ENCODE measurements around the gene ZDHHC7. TPM values are rescaled to one million over a fixed set of nuclear protein-coding genes. Genes with fewer than 3 reads are reported as not detected.

The ZDHHC7 gene
- total RNA-seq, 2 donors from 2014 or later, result 64.6 TPM

- Histone ChIP-seq H3K4me1 (replicated peaks) (peaks cover 21% of the 10 kb centered on the region), H3K36me3 (peaks cover 2 to 9% of the 10 kb centered on the region in 2 donors), H3K4me3 (no peak overlapping the region), H3K27me3 (replicated peaks; ENCODE audit: insufficient read depth) (no peaks in the 10 kb centered on the region), H3K27ac (peak overlapping the region; percentile 91 to 93), H3K9me3 (no peaks in the 10 kb centered on the region)
- no peak for DNase-seq (ENCODE audit: low spot score)
- intact Hi-C loops (cut with DNase I), result no loop called here
- TF ChIP-seq CTCF (IDR thresholded peaks at IDR 0.05) (no peak), POLR2AphosphoS5 (IDR thresholded peaks at IDR 0.05) (no peak), POLR2A (IDR thresholded peaks at IDR 0.05) (no peak)
- WGBS, result 76% methylated on average over 8 of the region's 8 CpGs
Observed at GRCh38 chr16:84993926-84994325, 17.4 kb downstream of the ZDHHC7 start.

- WGBS, result 74% methylated on average over 3 of the region's 3 CpGs
Observed at GRCh38 chr16:84992717-84993075, 18.6 kb downstream of the ZDHHC7 start.

GRCh38 chr16:84990782-84991181, 20.6 kb downstream of the ZDHHC7 start:
- Histone ChIP-seq H3K27ac (no peak overlapping the region), H3K9me3 (no peaks in the 10 kb centered on the region), H3K4me1 (replicated peaks) (peaks cover 17% of the 10 kb centered on the region), H3K27me3 (replicated peaks; ENCODE audit: insufficient read depth) (no peaks in the 10 kb centered on the region), H3K4me3 (no peak overlapping the region), H3K36me3 (peaks cover 2 to 18% of the 10 kb centered on the region in 2 donors)
- TF ChIP-seq POLR2A (IDR thresholded peaks at IDR 0.05) (no peak), CTCF (IDR thresholded peaks at IDR 0.05) (no peak), POLR2AphosphoS5 (IDR thresholded peaks at IDR 0.05) (no peak)
- DNase-seq (ENCODE audit: low spot score), result no peak
- intact Hi-C loops (cut with DNase I), result no loop called here
- WGBS, result 89% methylated on average over 9 of the region's 9 CpGs

More at GRCh38 chr16:84992717-84993075, 18.6 kb downstream of the ZDHHC7 start:
- Histone ChIP-seq H3K27ac (peak overlapping the region in 1 of 2 donors; percentile 93), H3K27me3 (replicated peaks; ENCODE audit: insufficient read depth) (no peaks in the 10 kb centered on the region), H3K4me3 (no peak overlapping the region), H3K9me3 (no peaks in the 10 kb centered on the region), H3K4me1 (replicated peaks) (peaks cover 17% of the 10 kb centered on the region), H3K36me3 (peaks cover 2 to 18% of the 10 kb centered on the region in 2 donors)
- intact Hi-C loops (cut with DNase I), result no loop called here
- TF ChIP-seq POLR2A (IDR thresholded peaks at IDR 0.05), result no peak
- TF ChIP-seq POLR2AphosphoS5 (IDR thresholded peaks at IDR 0.05), result no peak
- no peak for TF ChIP-seq CTCF (IDR thresholded peaks at IDR 0.05)
- DNase-seq (ENCODE audit: low spot score), result no peak

- no peak for TF ChIP-seq POLR2A (IDR thresholded peaks at IDR 0.05)
- TF ChIP-seq POLR2AphosphoS5 (IDR thresholded peaks at IDR 0.05), result no peak
- TF ChIP-seq CTCF (IDR thresholded peaks at IDR 0.05), result no peak
- no peak for DNase-seq (ENCODE audit: low spot score)
- Histone ChIP-seq H3K4me1 (replicated peaks) (peaks cover 13% of the 10 kb centered on the region), H3K9me3 (no peaks in the 10 kb centered on the region), H3K4me3 (no peak overlapping the region), H3K27me3 (replicated peaks; ENCODE audit: insufficient read depth) (no peaks in the 10 kb centered on the region), H3K36me3 (peaks cover 2 to 18% of the 10 kb centered on the region in 2 donors), H3K27ac (no peak overlapping the region)
- 89% methylated on average over 27 of the region's 27 CpGs for WGBS
- intact Hi-C loops (cut with DNase I), result no loop called here
Observed at GRCh38 chr16:84989749-84990620, 21.4 kb downstream of the ZDHHC7 start.
